Left renal cortex interstitium (tissue), 4 donors: ENCODE data around the gene ARHGEF26. TPM values are rescaled to one million over a fixed set of nuclear protein-coding genes. Genes with fewer than 3 reads are reported as not detected.

Source experiments
- DNase-seq, 4 donors: peaks; one replicate each; pipeline ENCODE4 v3.0.0-alpha.2; 2013; ENCODE audit warnings: low read depth in 4 of 4, low spot score in 2 of 4, missing footprints in 1 of 4
- polyA plus RNA-seq, 4 donors: library from polyadenylated mRNA; unstranded; fragments of 120-200 nt; gene quantifications; one replicate each; pipeline ENCODE4 v1.2.1, GENCODE V29; 2013; ENCODE audit not compliant: insufficient read length in 4 of 4

The ARHGEF26 gene
- polyA plus RNA-seq, 4 donors, result 13.6 to 16.3 (median 15.1) TPM

GRCh38 chr3:154191520-154191919 lies 70.3 kb downstream of the ARHGEF26 start:
- no peak for DNase-seq

GRCh38 chr3:154192225-154192624 lies 71.0 kb downstream of the ARHGEF26 start:
- DNase-seq, result no peak

DNA sequence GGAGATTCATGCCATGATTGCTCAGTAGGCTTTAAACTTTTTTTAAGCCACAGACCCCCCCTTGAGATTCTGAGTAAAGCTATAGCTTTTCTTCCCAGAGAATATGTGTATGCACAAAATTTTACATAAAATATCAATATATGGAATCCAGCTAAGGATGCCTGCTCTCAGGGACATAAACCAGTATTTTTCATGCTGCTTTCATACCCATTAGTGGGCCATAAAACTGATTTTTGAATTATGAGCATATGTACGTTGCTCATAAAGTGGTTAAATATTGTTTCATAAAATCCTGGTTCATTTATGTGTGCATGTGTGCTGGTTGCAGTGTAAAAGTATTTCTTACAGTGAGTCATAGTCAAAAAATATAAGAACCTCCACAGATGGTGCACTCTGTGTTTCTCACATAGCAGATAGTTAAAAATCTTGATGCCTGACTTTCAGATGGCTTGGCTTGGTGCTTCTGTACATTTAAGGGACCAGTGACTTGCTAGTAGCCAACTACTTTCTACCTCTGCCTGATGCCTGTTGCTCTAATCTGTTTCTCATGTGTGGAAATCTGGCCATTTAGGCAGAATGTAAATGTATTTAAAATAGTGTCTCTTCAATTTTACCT lies 71.9 kb downstream of the ARHGEF26 start:
- no peak for DNase-seq

GRCh38 chr3:154194877-154195276 lies 73.7 kb downstream of the ARHGEF26 start:
- DNase-seq, result no peak

GRCh38 chr3:154195620-154196356 lies 74.6 kb downstream of the ARHGEF26 start:
- no peak for DNase-seq

DNA sequence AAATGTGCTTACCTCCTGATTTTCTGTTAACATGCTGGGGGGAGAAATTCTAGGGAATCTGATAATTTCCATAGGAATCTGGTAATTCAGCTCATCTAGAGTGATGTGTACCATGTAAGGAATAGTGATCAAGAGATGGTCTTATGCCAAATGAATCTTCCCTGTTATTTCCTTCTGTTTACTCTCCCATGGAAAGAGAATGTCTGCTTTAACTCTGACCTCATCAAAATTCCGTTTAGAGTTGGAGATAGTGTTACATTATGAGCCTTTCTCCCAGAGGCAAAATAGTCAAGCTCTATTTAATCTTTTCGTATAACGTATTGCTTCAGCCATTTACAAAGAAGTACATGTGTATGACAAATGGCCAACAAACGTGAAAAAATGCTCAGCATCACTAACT lies 76.6 kb downstream of the ARHGEF26 start:
- DNase-seq, result no peak

DNA sequence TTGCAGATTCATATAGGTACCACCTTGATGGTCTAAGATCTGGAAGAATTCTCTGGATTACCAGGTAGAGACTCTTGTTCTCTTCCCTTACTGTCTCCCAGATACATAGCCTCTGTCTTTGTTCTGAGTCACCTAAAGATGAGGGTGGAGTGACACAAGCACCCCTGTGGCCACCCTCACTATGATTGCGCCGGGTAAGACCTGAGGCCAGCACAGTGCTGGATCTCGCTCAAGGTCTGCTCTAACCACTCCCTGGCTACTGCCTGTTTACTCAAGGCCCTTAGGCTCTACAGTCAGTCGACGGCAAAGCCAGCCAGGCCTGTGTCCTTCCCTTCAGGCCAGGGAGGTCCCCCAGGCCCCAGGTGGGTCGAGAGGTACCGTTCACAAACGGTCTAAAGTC lies 88.3 kb downstream of the ARHGEF26 start:
- DNase-seq, result no peak

- DNase-seq, result no peak
These were observed 89.8 kb downstream of the ARHGEF26 start for GRCh38 chr3:154210986-154211385.

GRCh38 chr3:154214306-154214705 lies 93.1 kb downstream of the ARHGEF26 start:
- no peak for DNase-seq

- DNase-seq, result no peak
These were observed 96.5 kb downstream of the ARHGEF26 start for GRCh38 chr3:154217671-154218070.

DNA sequence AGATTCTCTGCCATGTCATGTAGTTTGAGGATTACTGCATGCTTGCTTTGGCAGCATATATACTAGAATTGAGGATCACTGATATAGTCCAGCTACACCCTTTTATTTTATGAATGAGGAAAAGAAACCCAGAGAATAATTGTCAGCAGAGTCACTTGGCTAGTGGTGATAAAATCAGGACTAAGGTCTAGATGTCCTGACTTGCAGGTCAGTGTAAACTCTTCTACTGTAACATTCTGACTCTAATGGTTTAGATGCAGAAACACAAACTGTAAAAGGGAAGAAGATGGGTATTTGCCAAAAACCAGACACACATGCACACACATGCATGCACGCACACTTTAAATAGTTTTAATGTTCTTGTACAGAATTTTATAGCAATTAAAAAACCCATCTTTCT lies 97.5 kb downstream of the ARHGEF26 start:
- no peak for DNase-seq

DNA sequence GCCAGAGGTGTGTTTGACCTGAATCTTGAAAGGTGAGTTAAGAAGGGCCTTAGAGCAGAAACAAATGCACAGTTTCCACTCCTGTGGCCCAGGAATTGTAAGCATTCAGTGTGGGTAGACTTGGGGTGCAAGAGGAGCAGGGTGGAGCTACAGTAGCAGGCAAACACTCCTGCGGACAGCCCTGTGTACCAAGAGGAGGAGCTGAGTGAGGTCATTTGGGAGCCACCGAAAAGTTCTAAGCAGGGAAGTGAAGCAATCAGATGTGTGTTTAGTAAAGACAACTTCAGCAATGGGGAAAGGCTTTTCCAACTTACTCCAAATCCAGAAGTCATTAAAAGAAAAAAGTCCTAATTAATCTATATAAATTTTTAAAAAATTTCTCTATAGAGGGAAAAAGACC lies 99.3 kb downstream of the ARHGEF26 start:
- DNase-seq, result no peak

- no peak for DNase-seq
These were observed 102.3 kb downstream of the ARHGEF26 start for GRCh38 chr3:154223519-154223918.

- no peak for DNase-seq
These were observed 103.2 kb downstream of the ARHGEF26 start for GRCh38 chr3:154224366-154224765.

DNA sequence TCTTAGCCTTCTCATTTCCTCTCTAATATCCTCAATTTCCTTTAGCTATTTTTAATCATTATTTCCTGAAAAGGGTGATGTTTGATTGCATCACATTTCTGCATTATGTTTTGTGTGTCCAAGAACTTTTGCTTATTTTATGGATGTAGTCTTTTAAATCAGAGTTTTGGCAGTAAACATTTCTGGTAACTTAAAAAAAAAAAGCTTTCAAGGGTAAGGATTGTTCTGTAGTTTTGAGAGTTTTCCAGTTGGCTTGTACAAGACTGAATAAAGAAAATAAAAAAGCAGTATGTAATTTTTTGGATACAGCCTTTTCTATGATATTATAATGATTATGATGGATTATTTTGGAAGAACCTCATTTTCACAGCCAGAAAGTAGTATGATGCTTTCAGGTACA lies 103.7 kb downstream of the ARHGEF26 start:
- no peak for DNase-seq

DNA sequence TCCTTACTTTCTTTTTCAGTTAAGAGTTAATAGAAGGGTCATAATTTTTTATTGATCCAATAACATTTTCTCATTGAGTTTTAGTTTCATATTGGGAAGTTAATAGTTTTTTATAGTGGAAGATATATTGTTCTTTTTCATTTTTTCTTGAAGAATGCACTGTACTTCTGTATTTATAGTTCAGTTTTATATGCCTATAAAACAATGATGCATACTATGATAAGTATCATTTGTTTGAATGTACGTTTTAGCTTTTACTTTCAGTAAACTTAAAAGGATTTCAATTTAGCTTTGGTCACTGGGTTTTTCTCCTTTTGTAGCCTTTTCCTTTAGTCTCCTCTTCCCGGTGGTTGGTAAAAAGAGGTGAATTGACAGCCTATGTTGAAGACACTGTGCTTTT lies 104.3 kb downstream of the ARHGEF26 start:
- no peak for DNase-seq

- DNase-seq, result peak in 1 of 4 donors; percentile 15
These were observed 106.3 kb downstream of the ARHGEF26 start for GRCh38 chr3:154227531-154227930.

- no peak for DNase-seq
These were observed 107.5 kb downstream of the ARHGEF26 start for GRCh38 chr3:154228561-154229216.

DNA sequence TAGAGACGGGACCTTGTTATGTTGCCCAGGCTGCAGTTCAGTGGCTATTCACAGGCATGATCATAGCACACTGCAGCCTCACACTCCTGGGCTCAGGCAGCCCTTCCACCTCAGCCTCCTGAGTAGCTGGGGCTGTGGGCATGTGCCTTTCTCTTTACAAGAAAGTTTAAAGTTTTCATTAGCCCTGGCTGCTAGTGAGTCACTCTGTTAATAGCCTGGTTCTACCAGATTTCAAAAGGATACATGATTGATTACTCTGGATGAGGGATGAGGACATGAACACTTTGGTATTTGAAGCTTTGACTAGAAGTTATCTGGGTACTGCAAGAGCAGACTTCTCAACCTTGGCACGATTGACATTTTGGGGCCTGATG lies 108.0 kb downstream of the ARHGEF26 start:
- no peak for DNase-seq

- no peak for DNase-seq
These were observed 114.1 kb downstream of the ARHGEF26 start for GRCh38 chr3:154235330-154235729.

DNA sequence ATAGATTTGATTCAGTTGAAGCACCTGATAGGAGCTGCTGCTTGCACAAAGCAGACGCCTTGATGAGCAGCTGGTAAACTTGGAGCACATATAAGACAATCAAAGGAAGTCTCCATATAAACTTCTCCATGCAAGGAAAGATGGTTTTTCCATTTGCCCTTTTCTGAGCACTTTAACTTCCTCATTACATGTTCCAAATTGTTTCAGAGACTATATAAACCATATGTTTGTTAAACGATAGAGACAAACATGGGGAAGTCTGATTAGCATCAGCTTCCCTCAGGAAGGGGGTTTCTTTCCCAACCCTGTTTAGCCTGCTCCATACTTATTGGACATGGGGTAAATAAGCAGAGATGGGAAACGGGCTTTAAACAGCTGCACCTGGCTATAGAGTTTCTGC lies 115.1 kb downstream of the ARHGEF26 start:
- DNase-seq, result no peak

DNA sequence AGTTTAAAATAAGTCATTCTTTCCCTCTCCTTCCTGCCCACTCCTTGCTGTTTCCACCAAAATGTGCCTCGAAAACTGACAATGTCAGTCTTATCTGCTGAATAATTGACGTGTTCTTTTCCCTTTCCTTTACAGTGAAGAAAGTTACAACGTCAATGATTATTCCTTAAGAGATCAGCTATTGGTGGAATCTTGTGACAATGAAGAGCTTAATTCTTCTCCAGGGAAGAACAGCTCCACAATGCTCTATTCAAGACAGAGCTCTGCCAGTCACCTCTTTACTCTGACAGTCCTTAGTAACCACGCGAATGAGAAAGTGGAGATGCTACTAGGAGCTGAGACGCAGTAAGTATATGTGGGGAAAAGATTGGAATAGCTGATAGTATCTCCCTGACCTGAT lies 119.0 kb downstream of the ARHGEF26 start:
- DNase-seq, result no peak
